ENCODE measurements around the gene PRC1.

Gene PRC1

DNA sequence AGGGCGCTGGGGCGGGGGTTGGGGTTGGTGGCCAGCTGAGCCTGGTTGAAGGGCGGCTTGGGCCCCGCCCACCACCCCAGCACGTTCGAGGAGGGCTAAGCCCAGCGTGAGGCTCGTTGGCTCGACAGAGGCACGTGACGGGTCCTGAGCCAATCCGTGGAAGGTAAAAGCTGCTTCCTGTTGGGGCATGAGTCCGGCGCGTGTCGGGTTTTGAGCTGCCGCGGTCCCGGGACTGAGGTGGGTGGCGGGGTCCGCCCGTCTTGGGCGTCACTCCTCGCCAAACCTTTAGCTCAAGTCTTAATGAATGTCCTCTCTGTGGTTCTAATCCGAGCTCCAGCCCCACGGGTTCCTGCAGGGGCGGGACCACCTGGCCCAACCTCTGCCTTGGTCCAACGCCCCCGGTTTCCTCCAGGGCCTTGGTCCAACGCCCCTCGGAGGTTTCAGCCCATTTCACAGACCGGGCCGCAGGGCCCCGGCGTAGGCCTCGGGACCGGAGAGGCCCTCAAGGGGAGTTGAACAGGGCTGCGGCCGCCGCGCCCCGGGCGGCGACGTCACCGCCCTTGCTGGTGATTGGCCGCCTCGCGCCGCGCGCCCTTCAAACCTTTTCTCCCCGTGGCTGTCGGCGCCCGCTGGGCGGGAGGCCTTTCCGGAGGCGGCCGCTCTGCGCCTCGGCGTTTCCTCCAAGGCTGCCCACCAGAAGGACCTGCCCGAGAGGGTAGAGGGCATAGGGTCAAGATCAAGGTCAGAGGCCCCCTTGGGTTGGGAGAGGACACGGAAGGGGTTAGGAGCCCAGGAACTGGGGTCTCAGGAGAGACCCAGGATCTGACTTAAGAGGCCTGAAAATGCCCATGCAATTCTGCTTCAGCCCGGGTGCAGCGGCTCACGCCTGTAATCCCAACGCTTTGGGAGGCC, 39.4 kb downstream of the PRC1 start, which contains the start of gene RCCD1:
Gene RCCD1, plus strand, starts transcription at position 173 of the 912 bp plus-strand sequence. CDS start 1,851 bp downstream, outside the sequence.
- no peaks in the 10 kb centered on the region for H3K79me2 ChIP-seq (ENCODE audit: insufficient read depth, low read length)
- no peaks in the 10 kb centered on the region for H4K20me1 ChIP-seq (ENCODE audit: insufficient read depth, low read length)
- peak within 1 kb of the TSS; percentile 98 for H3K27ac ChIP-seq (ENCODE audit: low read depth, low read length, poor library complexity, severe bottlenecking)
- no peaks in the 10 kb centered on the region for H3K27me3 ChIP-seq (ENCODE audit: insufficient read depth, low read length)
- TF ChIP-seq EZH2 (IDR thresholded peaks at IDR 0.05; ENCODE audit: borderline replicate concordance, low read length) (no peak), CTCF (IDR thresholded peaks at IDR 0.05; ENCODE audit: low read length) (no peak)
- H3K4me1 ChIP-seq (ENCODE audit: insufficient read depth, low read length, severe bottlenecking), result peaks cover 24% of the 10 kb centered on the region
- H3K36me3 ChIP-seq (ENCODE audit: insufficient read depth, low read length), result peaks cover 39% of the 10 kb centered on the region
- no peaks in the 10 kb centered on the region for H3K9me2 ChIP-seq (ENCODE audit: low read depth, low read length)
- peak within 1 kb of the TSS; percentile 94 for H3K9ac ChIP-seq (ENCODE audit: low read length)
- no peak within 1 kb of the TSS for H2AFZ ChIP-seq (ENCODE audit: low read length)
- peak within 1 kb of the TSS; percentile 66 for H3K4me3 ChIP-seq (ENCODE audit: low read depth, low read length, poor library complexity, severe bottlenecking)
- H3K4me2 ChIP-seq (ENCODE audit: low read length), result peak within 1 kb of the TSS; percentile 96
- no peaks in the 10 kb centered on the region for H3F3A ChIP-seq (ENCODE audit: insufficient read depth, low read length)
- no peaks in the 10 kb centered on the region for H3K9me3 ChIP-seq (ENCODE audit: low read length)

DNA sequence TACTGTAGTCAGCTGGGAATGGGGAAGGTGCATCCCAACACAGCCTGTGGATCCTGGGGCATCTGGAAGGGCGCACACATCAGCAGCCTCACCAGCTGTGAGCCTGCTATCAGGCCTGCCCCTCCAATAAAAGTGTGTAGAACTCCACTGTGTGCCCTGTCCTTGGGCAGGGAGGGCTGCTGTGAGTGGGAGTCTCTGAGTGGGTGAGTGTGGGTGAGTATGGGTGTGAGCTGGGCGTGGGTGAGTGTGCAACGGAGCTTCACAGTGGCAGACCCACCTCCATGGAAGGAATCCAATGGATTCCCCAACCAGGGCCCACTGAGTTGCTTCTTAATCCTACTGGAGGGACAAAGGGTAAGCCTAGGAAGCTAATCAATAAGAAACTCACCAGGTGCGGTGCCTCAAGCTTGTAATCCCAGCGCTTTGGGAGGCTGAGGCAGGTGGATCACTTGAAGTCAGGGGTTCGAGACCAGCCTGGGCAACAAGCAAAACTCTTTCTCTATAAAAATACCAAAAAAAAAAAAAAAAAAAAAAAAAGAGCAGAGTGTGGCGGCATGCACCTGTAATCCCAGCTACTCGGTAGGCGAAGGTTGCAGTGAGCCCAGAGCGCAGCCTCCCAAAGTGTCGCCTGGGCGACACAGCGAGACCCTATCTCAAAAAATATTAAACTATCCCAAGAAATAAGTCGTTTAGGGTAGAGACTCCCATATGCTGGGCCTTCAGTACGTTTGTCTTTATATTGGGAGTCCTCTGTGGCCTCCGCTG, 40.2 kb downstream of the PRC1 start:
- Histone ChIP-seq H3K4me2 (ENCODE audit: low read length) (peak overlapping the region; percentile 96), H4K20me1 (ENCODE audit: insufficient read depth, low read length) (no peaks in the 10 kb centered on the region), H3K27me3 (ENCODE audit: insufficient read depth, low read length) (no peaks in the 10 kb centered on the region), H3F3A (ENCODE audit: insufficient read depth, low read length) (no peaks in the 10 kb centered on the region), H3K79me2 (ENCODE audit: insufficient read depth, low read length) (no peaks in the 10 kb centered on the region), H3K4me1 (ENCODE audit: insufficient read depth, low read length, severe bottlenecking) (peaks cover 24% of the 10 kb centered on the region), H3K27ac (ENCODE audit: low read depth, low read length, poor library complexity, severe bottlenecking) (peak overlapping the region; percentile 98), H3K9ac (ENCODE audit: low read length) (peak overlapping the region; percentile 94; the same call in 1 of the 2 replicates), H3K36me3 (ENCODE audit: insufficient read depth, low read length) (peaks cover 42% of the 10 kb centered on the region), H3K9me2 (ENCODE audit: low read depth, low read length) (no peaks in the 10 kb centered on the region), H3K4me3 (ENCODE audit: low read depth, low read length, poor library complexity, severe bottlenecking) (peak overlapping the region; percentile 66), H2AFZ (ENCODE audit: low read length) (no peak overlapping the region), H3K9me3 (ENCODE audit: low read length) (no peaks in the 10 kb centered on the region)
- TF ChIP-seq CTCF (IDR thresholded peaks at IDR 0.05; ENCODE audit: low read length), result no peak
- TF ChIP-seq EZH2 (IDR thresholded peaks at IDR 0.05; ENCODE audit: borderline replicate concordance, low read length), result no peak

- no peaks in the 10 kb centered on the region for H3K9me2 ChIP-seq (ENCODE audit: low read depth, low read length)
- no peak overlapping the region for H3K27ac ChIP-seq (ENCODE audit: low read depth, low read length, poor library complexity, severe bottlenecking)
- no peak overlapping the region for H3K4me2 ChIP-seq (ENCODE audit: low read length)
- no peaks in the 10 kb centered on the region for H3F3A ChIP-seq (ENCODE audit: insufficient read depth, low read length)
- H3K9me3 ChIP-seq (ENCODE audit: low read length), result no peaks in the 10 kb centered on the region
- H3K79me2 ChIP-seq (ENCODE audit: insufficient read depth, low read length), result no peaks in the 10 kb centered on the region
- no peak overlapping the region for H3K9ac ChIP-seq (ENCODE audit: low read length)
- no peak overlapping the region for H2AFZ ChIP-seq (ENCODE audit: low read length)
- TF ChIP-seq EZH2 (IDR thresholded peaks at IDR 0.05; ENCODE audit: borderline replicate concordance, low read length) (no peak), CTCF (IDR thresholded peaks at IDR 0.05; ENCODE audit: low read length) (no peak)
- H3K27me3 ChIP-seq (ENCODE audit: insufficient read depth, low read length), result no peaks in the 10 kb centered on the region
- H4K20me1 ChIP-seq (ENCODE audit: insufficient read depth, low read length), result no peaks in the 10 kb centered on the region
- peaks cover 24% of the 10 kb centered on the region for H3K4me1 ChIP-seq (ENCODE audit: insufficient read depth, low read length, severe bottlenecking)
- peaks cover 49% of the 10 kb centered on the region for H3K36me3 ChIP-seq (ENCODE audit: insufficient read depth, low read length)
- H3K4me3 ChIP-seq (ENCODE audit: low read depth, low read length, poor library complexity, severe bottlenecking), result no peak overlapping the region
Observed at GRCh38 chr15:90952901-90953677, 41.2 kb downstream of the PRC1 start.
